ENCODE results near the gene UBE2Q1. TPM values are rescaled to one million over a fixed set of nuclear protein-coding genes. Genes with fewer than 3 reads are reported as not detected.

Gene UBE2Q1
- total RNA-seq, 1 donor from 2014 or later: 88.3 TPM

- Mint-ChIP-seq H3K4me1 (ENCODE audit: low read depth) (no peaks in the 10 kb centered on the region), H3K4me3 (ENCODE audit: low read depth) (no peak overlapping the region), H3K27ac (peak overlapping the region; percentile 67), H3K36me3 (ENCODE audit: insufficient read depth) (peaks cover 12% of the 10 kb centered on the region), H3K9me3 (ENCODE audit: low read depth) (no peaks in the 10 kb centered on the region), H3K27me3 (peaks cover 7% of the 10 kb centered on the region)
- no peak for DNase-seq (ENCODE audit: low spot score, unreplicated experiment)
- no peak for TF ChIP-seq CTCF (IDR thresholded peaks at IDR 0.05; ENCODE audit: unreplicated experiment)
Measured at GRCh38 chr1:154578058-154578418, 19.6 kb upstream of the UBE2Q1 start.

- no peak for DNase-seq (ENCODE audit: low spot score, unreplicated experiment)
- Mint-ChIP-seq H3K27me3 (peaks cover 7% of the 10 kb centered on the region), H3K36me3 (ENCODE audit: insufficient read depth) (peaks cover 12% of the 10 kb centered on the region), H3K27ac (no peak overlapping the region), H3K4me3 (ENCODE audit: low read depth) (no peak overlapping the region), H3K9me3 (ENCODE audit: low read depth) (no peaks in the 10 kb centered on the region), H3K4me1 (ENCODE audit: low read depth) (no peaks in the 10 kb centered on the region)
- no peak for TF ChIP-seq CTCF (IDR thresholded peaks at IDR 0.05; ENCODE audit: unreplicated experiment)
Measured at GRCh38 chr1:154577346-154578057, 19.0 kb upstream of the UBE2Q1 start.

- no peak for TF ChIP-seq CTCF (IDR thresholded peaks at IDR 0.05; ENCODE audit: unreplicated experiment)
- Mint-ChIP-seq H3K4me3 (ENCODE audit: low read depth) (no peak overlapping the region), H3K27me3 (peaks cover 7% of the 10 kb centered on the region), H3K4me1 (ENCODE audit: low read depth) (no peaks in the 10 kb centered on the region), H3K9me3 (ENCODE audit: low read depth) (no peaks in the 10 kb centered on the region), H3K36me3 (ENCODE audit: insufficient read depth) (peaks cover 6% of the 10 kb centered on the region), H3K27ac (peak overlapping the region; percentile 25)
- DNase-seq (ENCODE audit: low spot score, unreplicated experiment): no peak
Measured at GRCh38 chr1:154575951-154576566, 17.6 kb upstream of the UBE2Q1 start.

- Mint-ChIP-seq H3K27me3 (peaks cover 7% of the 10 kb centered on the region), H3K27ac (no peak overlapping the region), H3K36me3 (ENCODE audit: insufficient read depth) (peaks cover 5% of the 10 kb centered on the region), H3K4me3 (ENCODE audit: low read depth) (no peak overlapping the region), H3K9me3 (ENCODE audit: low read depth) (no peaks in the 10 kb centered on the region), H3K4me1 (ENCODE audit: low read depth) (no peaks in the 10 kb centered on the region)
- no peak for TF ChIP-seq CTCF (IDR thresholded peaks at IDR 0.05; ENCODE audit: unreplicated experiment)
- DNase-seq (ENCODE audit: low spot score, unreplicated experiment): no peak
Measured at GRCh38 chr1:154575147-154575927, 16.9 kb upstream of the UBE2Q1 start.

GRCh38 chr1:154574716-154575115 is 16.3 kb upstream of the UBE2Q1 start:
- no peak overlapping the region for H3K27ac Mint-ChIP-seq
- peaks cover 4% of the 10 kb centered on the region for H3K36me3 Mint-ChIP-seq (ENCODE audit: insufficient read depth)
- no peaks in the 10 kb centered on the region for H3K9me3 Mint-ChIP-seq (ENCODE audit: low read depth)
- no peaks in the 10 kb centered on the region for H3K4me1 Mint-ChIP-seq (ENCODE audit: low read depth)
- peaks cover 11% of the 10 kb centered on the region for H3K27me3 Mint-ChIP-seq
- no peak for TF ChIP-seq CTCF (IDR thresholded peaks at IDR 0.05; ENCODE audit: unreplicated experiment)
- DNase-seq (ENCODE audit: low spot score, unreplicated experiment): no peak
- H3K4me3 Mint-ChIP-seq (ENCODE audit: low read depth): no peak overlapping the region

Measured in progenitor cell of endocrine pancreas (in vitro differentiated cells).